CD4-positive, alpha-beta memory T cell (primary cell): ENCODE measurements around the gene RAPGEF3. TPM values are rescaled to one million over a fixed set of nuclear protein-coding genes. Genes with fewer than 3 reads are reported as not detected.

Source experiments
- CTCF ChIA-PET: fragments of 350-600 bp; sonication (Branson Sonifier 250); formaldehyde crosslinking; loops from one replicate; lab custom pipeline; 2021; ENCODE audit warnings: inconsistent platforms; ENCODE audit not compliant: partially characterized antibody; lab: Charles Lee
- POLR2A ChIA-PET: fragments of 350-600 bp; sonication (Branson Sonifier 250); formaldehyde crosslinking; loops from one replicate; lab custom pipeline; 2021; ENCODE audit not compliant: partially characterized antibody; lab: Charles Lee
- DNase-seq, 5 donors: peaks; one replicate each; pipeline versions ENCODE4 v3.0.0 to v3.0.0-alpha.2; 2020 to 2022; ENCODE audit warnings: mixed read lengths in 1 of 5
- H3K27ac ChIP-seq: one replicate; pipeline ENCODE4 v1.7.0; 2013; ENCODE audit warnings: low read depth, low read length
- H3K27me3 ChIP-seq: 2 replicates; pipeline ENCODE4 v1.7.0; 2013; ENCODE audit warnings: mild to moderate bottlenecking, low read length, moderate library complexity; ENCODE audit not compliant: insufficient read depth
- H3K36me3 ChIP-seq: 2 replicates; pipeline ENCODE4 v1.7.0; 2013; ENCODE audit warnings: mild to moderate bottlenecking, low read length, moderate library complexity; ENCODE audit not compliant: insufficient read depth
- H3K4me1 ChIP-seq: 2 replicates; pipeline ENCODE4 v1.7.0; 2013; ENCODE audit warnings: mild to moderate bottlenecking, low read length, moderate library complexity; ENCODE audit not compliant: insufficient read depth
- H3K4me3 ChIP-seq, 2 donors: one replicate each; pipeline ENCODE4 v1.7.0; 2013; ENCODE audit warnings: low read length in 2 of 2, mild to moderate bottlenecking in 1 of 2
- H3K9me3 ChIP-seq, 2 donors: one replicate each; pipeline ENCODE4 v1.7.0; 2013; ENCODE audit warnings: low read length in 2 of 2, control low read depth in 1 of 2; ENCODE audit not compliant: control insufficient read depth in 1 of 2
- H3K27ac Mint-ChIP-seq, 7 donors: one replicate each; pipeline ENCODE4 v1.8.0; 2020 to 2021; ENCODE audit warnings: mixed read lengths in 7 of 7, mild to moderate bottlenecking in 6 of 7, inconsistent platforms in 3 of 7, moderate library complexity in 3 of 7
- H3K27me3 Mint-ChIP-seq, 2 donors: one replicate each; pipeline ENCODE4 v1.8.0; 2020 to 2021; ENCODE audit warnings: mixed read lengths in 2 of 2
- H3K36me3 Mint-ChIP-seq, 2 donors: one replicate each; pipeline ENCODE4 v1.8.0; 2020 to 2021; ENCODE audit warnings: mixed read lengths in 2 of 2, inconsistent platforms in 1 of 2, mild to moderate bottlenecking in 1 of 2
- H3K4me1 Mint-ChIP-seq, 4 donors: one replicate each; pipeline ENCODE4 v1.8.0; 2020 to 2021; ENCODE audit warnings: mixed read lengths in 4 of 4, mild to moderate bottlenecking in 1 of 4
- H3K4me3 Mint-ChIP-seq, 8 donors: one replicate each; pipeline ENCODE4 v1.8.0; 2020 to 2021; ENCODE audit warnings: mixed read lengths in 8 of 8, mild to moderate bottlenecking in 7 of 8, moderate library complexity in 6 of 8, inconsistent platforms in 3 of 8
- H3K9me3 Mint-ChIP-seq, 8 donors: one replicate each; pipeline ENCODE4 v1.8.0; 2020 to 2021; ENCODE audit warnings: mixed read lengths in 8 of 8, mild to moderate bottlenecking in 5 of 8, inconsistent platforms in 3 of 8, moderate library complexity in 1 of 8
- intact Hi-C: fragments of 100-400 bp; cut with micrococcal nuclease; formaldehyde crosslinking; loops from one replicate; pipeline ENCODE4 v1.15.1; 2023
- polyA plus RNA-seq, 2 donors: library from polyadenylated mRNA; unstranded; fragments of 300-500 nt; fragmentation: Illumina TruSeq; gene quantifications; one replicate each; pipeline ENCODE4 v1.2.3, GENCODE V29; 2021
- total RNA-seq, 2 experiments: library from RNA; stranded (reverse); gene quantifications; one replicate each; pipeline ENCODE4 v1.2.3, GENCODE V29; 2021

The RAPGEF3 gene
- total and polyA plus RNA-seq, 4 experiments from 2014 or later: 0.14 to 0.39 (median 0.15) TPM; not detected in 1

GRCh38 chr12:47754126-47754525 is 4.6 kb downstream of the RAPGEF3 start:
- CTCF ChIA-PET: interaction anchor here (2.3 to 11.9 kb wide), 3 partner anchors 10 to 85 kb away, joined by 11 to 270 read pairs (median 133); partner anchors contain the start of gene SLC48A1
- intact Hi-C loops: no loop called here

GRCh38 chr12:47753021-47754001 is 5.4 kb downstream of the RAPGEF3 start:
- Histone ChIP-seq H3K4me1 (peaks cover 27% of the 10 kb centered on the region), H3K9me3 (no peaks in the 10 kb centered on the region), H3K36me3 (no peaks in the 10 kb centered on the region), H3K27me3 (no peaks in the 10 kb centered on the region), H3K4me3 (no peak overlapping the region), H3K27ac (no peak overlapping the region)
- no peak for DNase-seq
- ChIA-PET CTCF (interaction anchor here (9.9 to 11.9 kb wide), 2 partner anchors 9 to 16 kb away, joined by 133 to 270 read pairs; partner anchors contain the start of gene SLC48A1), POLR2A (interaction anchor here (1.1 kb wide), 1 partner anchor 19 kb away, joined by 3 read pairs; the partner anchor contains the start of gene SLC48A1)
- H3K27me3 Mint-ChIP-seq: peaks cover 0 to under 1% of the 10 kb centered on the region in 2 donors
- H3K27ac Mint-ChIP-seq: no peak overlapping the region
- intact Hi-C loops: no loop called here
- peaks cover 17 to 27% (median 23%) of the 10 kb centered on the region in 4 donors for H3K4me1 Mint-ChIP-seq
- no peak overlapping the region for H3K4me3 Mint-ChIP-seq
- no peaks in the 10 kb centered on the region for H3K9me3 Mint-ChIP-seq
- H3K36me3 Mint-ChIP-seq: no peaks in the 10 kb centered on the region

More at GRCh38 chr12:47754126-47754525, 4.6 kb downstream of the RAPGEF3 start:
- H3K4me1 ChIP-seq: peaks cover 32% of the 10 kb centered on the region
- Mint-ChIP-seq H3K4me1 (peaks cover 18 to 28% (median 23%) of the 10 kb centered on the region in 4 donors), H3K9me3 (no peaks in the 10 kb centered on the region), H3K36me3 (no peaks in the 10 kb centered on the region), H3K27ac (peak overlapping the region in 1 of 7 donors; percentile 6), H3K4me3 (no peak overlapping the region), H3K27me3 (no peaks in the 10 kb centered on the region)
- no peaks in the 10 kb centered on the region for H3K36me3 ChIP-seq
- no peaks in the 10 kb centered on the region for H3K27me3 ChIP-seq
- no peak for DNase-seq
- no peaks in the 10 kb centered on the region for H3K9me3 ChIP-seq
- H3K4me3 ChIP-seq: no peak overlapping the region
- POLR2A ChIA-PET: interaction anchor here (1.1 to 2.6 kb wide), 3 partner anchors 9 to 19 kb away, joined by 3 to 9 read pairs (median 3); partner anchors contain the start of gene SLC48A1
- H3K27ac ChIP-seq: no peak overlapping the region

- Histone ChIP-seq H3K9me3 (no peaks in the 10 kb centered on the region), H3K4me3 (no peak overlapping the region), H3K27me3 (no peaks in the 10 kb centered on the region), H3K4me1 (peaks cover 23% of the 10 kb centered on the region), H3K27ac (no peak overlapping the region), H3K36me3 (no peaks in the 10 kb centered on the region)
- Mint-ChIP-seq H3K27me3 (peaks cover 0 to 1% of the 10 kb centered on the region in 2 donors), H3K4me1 (peaks cover 15 to 25% (median 21%) of the 10 kb centered on the region in 4 donors), H3K9me3 (no peaks in the 10 kb centered on the region), H3K36me3 (no peaks in the 10 kb centered on the region), H3K4me3 (no peak overlapping the region), H3K27ac (no peak overlapping the region)
- POLR2A ChIA-PET: no interaction called here
- intact Hi-C loops: no loop called here
- no peak for DNase-seq
- CTCF ChIA-PET: interaction anchor here (11.9 kb wide), 1 partner anchor 8 kb away, joined by 270 read pairs; no protein-coding TSS in a partner anchor
Observed at GRCh38 chr12:47752552-47752951, 6.1 kb downstream of the RAPGEF3 start.

- H3K36me3 Mint-ChIP-seq: no peaks in the 10 kb centered on the region
- H3K4me3 Mint-ChIP-seq: no peak overlapping the region
- no peaks in the 10 kb centered on the region for H3K9me3 Mint-ChIP-seq
- H3K4me3 ChIP-seq: no peak overlapping the region
- peaks cover 23% of the 10 kb centered on the region for H3K4me1 ChIP-seq
- H3K27me3 Mint-ChIP-seq: peaks cover 0 to 2% of the 10 kb centered on the region in 2 donors
- ChIA-PET POLR2A (no interaction called here), CTCF (interaction anchor here (11.9 kb wide), 1 partner anchor 8 kb away, joined by 270 read pairs; no protein-coding TSS in a partner anchor)
- intact Hi-C loops: no loop called here
- no peaks in the 10 kb centered on the region for H3K36me3 ChIP-seq
- no peak overlapping the region for H3K27ac Mint-ChIP-seq
- H3K27ac ChIP-seq: no peak overlapping the region
- H3K27me3 ChIP-seq: no peaks in the 10 kb centered on the region
- DNase-seq: no peak
- H3K4me1 Mint-ChIP-seq: peaks cover 11 to 21% (median 19%) of the 10 kb centered on the region in 4 donors
- H3K9me3 ChIP-seq: no peaks in the 10 kb centered on the region
Observed at GRCh38 chr12:47752121-47752520, 6.6 kb downstream of the RAPGEF3 start.

- no peak for DNase-seq
- ChIA-PET POLR2A (no interaction called here), CTCF (interaction anchor here (0.9 to 1.3 kb wide), 3 partner anchors 9 to 87 kb away, joined by 3 read pairs; no protein-coding TSS in a partner anchor)
- no peaks in the 10 kb centered on the region for H3K36me3 Mint-ChIP-seq
- H3K4me1 ChIP-seq: peaks cover 23% of the 10 kb centered on the region
- H3K4me3 ChIP-seq: no peak overlapping the region
- H3K4me1 Mint-ChIP-seq: peaks cover 9 to 20% (median 19%) of the 10 kb centered on the region in 4 donors
- H3K9me3 ChIP-seq: no peaks in the 10 kb centered on the region
- intact Hi-C loops: no loop called here
- no peak overlapping the region for H3K4me3 Mint-ChIP-seq
- H3K27ac ChIP-seq: no peak overlapping the region
- peaks cover 0 to 3% of the 10 kb centered on the region in 2 donors for H3K27me3 Mint-ChIP-seq
- H3K27ac Mint-ChIP-seq: no peak overlapping the region
- no peaks in the 10 kb centered on the region for H3K9me3 Mint-ChIP-seq
- no peaks in the 10 kb centered on the region for H3K36me3 ChIP-seq
- no peaks in the 10 kb centered on the region for H3K27me3 ChIP-seq
Observed at GRCh38 chr12:47751561-47751960, 7.1 kb downstream of the RAPGEF3 start.

- Mint-ChIP-seq H3K27me3 (peaks cover 0 to 3% of the 10 kb centered on the region in 2 donors), H3K4me3 (no peak overlapping the region), H3K36me3 (no peaks in the 10 kb centered on the region), H3K9me3 (no peaks in the 10 kb centered on the region), H3K4me1 (peaks cover 9 to 14% (median 14%) of the 10 kb centered on the region in 4 donors), H3K27ac (no peak overlapping the region)
- DNase-seq: no peak
- no peaks in the 10 kb centered on the region for H3K27me3 ChIP-seq
- H3K4me1 ChIP-seq: peaks cover 18% of the 10 kb centered on the region
- H3K9me3 ChIP-seq: no peaks in the 10 kb centered on the region
- no peak overlapping the region for H3K27ac ChIP-seq
- intact Hi-C loops: no loop called here
- ChIA-PET CTCF (interaction anchor here (0.9 to 1.3 kb wide), 4 partner anchors 9 to 87 kb away, joined by 3 read pairs; no protein-coding TSS in a partner anchor), POLR2A (no interaction called here)
- no peaks in the 10 kb centered on the region for H3K36me3 ChIP-seq
- H3K4me3 ChIP-seq: no peak overlapping the region
Observed at GRCh38 chr12:47750916-47751470, 7.7 kb downstream of the RAPGEF3 start.
